WTC11 (cell line): ENCODE results near the gene GALNT2.

Experiments used
- CTCF ChIP-seq: fragments of 200-600 bp; IDR thresholded peaks from 2 replicates; pipeline ENCODE4 v1.8.0; 2022; ENCODE audit warnings: antibody characterized with exemption
- ZNF281 ChIP-seq: sonication (generic); formaldehyde crosslinking; IDR thresholded peaks from 2 replicates; pipeline ENCODE4 v1.8.0; 2023; ENCODE audit warnings: mild to moderate bottlenecking, missing genetic modification reagents

GRCh38 chr1:230321341-230321740, 254.3 kb downstream of the GALNT2 start:
- no peak for TF ChIP-seq ZNF281 (CRISPR knock-in tag)
- TF ChIP-seq CTCF, result no peak
